ENCODE data around the gene EEF2KMT. TPM values are rescaled to one million over a fixed set of nuclear protein-coding genes. Genes with fewer than 3 reads are reported as not detected.
"Not testable (repeated sequence)": the region's sequence is repeated elsewhere in the genome, so short reads cannot be mapped to it uniquely, and the experiment has no call there.

EEF2KMT gene
- total and polyA plus RNA-seq, 2 of the 8 experiments (the other 6 are each of a cell fraction or from before 2014, with no cell fraction given): 35.8 to 37.0 TPM

DNA sequence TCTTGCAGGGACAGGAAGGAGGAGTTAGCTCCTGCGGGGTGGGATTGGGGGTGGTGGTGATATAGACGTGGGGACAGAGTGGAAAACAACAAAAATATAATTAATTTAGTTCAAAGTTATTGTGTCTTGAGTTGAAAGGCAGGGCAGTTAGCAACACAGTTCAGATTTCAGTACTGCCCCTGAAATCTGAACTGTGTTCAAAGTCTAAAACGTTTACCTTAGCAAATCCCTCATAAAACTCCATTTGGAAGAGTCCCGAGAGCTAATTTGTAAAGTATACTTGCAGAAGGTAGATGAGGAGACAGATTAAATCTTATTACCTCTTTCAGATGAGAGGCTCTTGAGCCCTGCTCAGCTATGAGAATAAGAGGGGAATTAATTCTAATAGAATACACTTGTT, 1.6 kb upstream of the EEF2KMT start:
- H3K4ac ChIP-seq (replicated peaks; ENCODE audit: insufficient read length, low read depth, low read length); H2BK5ac ChIP-seq (ENCODE audit: low read depth, low read length); H2AFZ ChIP-seq (ENCODE audit: low read length); H4K5ac ChIP-seq (ENCODE audit: insufficient read length, low read depth, low read length); H2BK120ac ChIP-seq (replicated peaks; ENCODE audit: low read depth, low read length); H3K36me3 ChIP-seq (ENCODE audit: control insufficient read depth in 2 of 4, insufficient read depth in 4 of 4, low read length in 3 of 4); H2BK15ac ChIP-seq (ENCODE audit: low read length); H4K8ac ChIP-seq (ENCODE audit: extremely low read depth, insufficient read depth, low read length); H2BK12ac ChIP-seq (ENCODE audit: low read depth, low read length); H3K9ac ChIP-seq (replicated peaks in 1 of 4; ENCODE audit: extremely low read depth in 1 of 4, low read depth in 3 of 4, low read length in 3 of 4); H3K27ac ChIP-seq (ENCODE audit: low read depth, low read length); H3K23ac ChIP-seq (ENCODE audit: insufficient read length); CTCF ChIA-PET (ENCODE audit: partially characterized antibody); H3K4me1 ChIP-seq (replicated peaks in 1 of 4; ENCODE audit: control insufficient read depth in 3 of 4, insufficient read depth in 4 of 4, low read length in 3 of 4); DNase-seq (ENCODE audit: low read depth in 1 of 2, low spot score in 2 of 2); H4K20me1 ChIP-seq (replicated peaks in 1 of 2; ENCODE audit: control insufficient read depth in 1 of 2, insufficient read depth in 2 of 2, low read length in 2 of 2); H3K14ac ChIP-seq (ENCODE audit: insufficient read length); H3K9me3 ChIP-seq (ENCODE audit: insufficient read depth in 2 of 2, low read depth in 1 of 2, low read length in 1 of 2); H4K91ac ChIP-seq (replicated peaks; ENCODE audit: insufficient read length, low read length); FAIRE-seq; H3K56ac ChIP-seq (replicated peaks; ENCODE audit: insufficient read length, low read depth, low read length); H2AK5ac ChIP-seq (ENCODE audit: low read depth, low read length); H3K23me2 ChIP-seq (ENCODE audit: low read depth, low read length); H3K18ac ChIP-seq (ENCODE audit: extremely low read depth, low read length); H3K79me2 ChIP-seq (ENCODE audit: control insufficient read depth in 1 of 2, insufficient read depth in 2 of 2, low read length in 2 of 2); H3K27me3 ChIP-seq (replicated peaks in 1 of 4; ENCODE audit: control insufficient read depth in 3 of 4, extremely low read depth in 1 of 4, insufficient read depth in 3 of 4, low read length in 3 of 4); H2BK20ac ChIP-seq (ENCODE audit: low read length); H3K79me1 ChIP-seq (ENCODE audit: low read depth, low read length): not testable (repeated sequence)
- POLR2A ChIA-PET (ENCODE audit: partially characterized antibody): interaction anchor here (1.6 kb wide), 1 partner anchor 35 kb away, joined by 4 read pairs; no protein-coding TSS in a partner anchor
- H3K4me3 ChIP-seq (ENCODE audit: extremely low read depth in 1 of 4, insufficient read depth in 2 of 4, low read depth in 3 of 4, low read length in 4 of 4): peak overlapping the region in 2 of 4 experiments; percentile 63 to 64; a peak in 2 of 8 replicates
- WGBS, 2 experiments (ENCODE audit: extremely low coverage in 1 of 2, insufficient coverage in 1 of 2, insufficient read length in 1 of 2, insufficient replicate concordance in 2 of 2, low coverage in 1 of 2, low lambda C conversion rate in 2 of 2, missing lambda C conversion rate in 1 of 2): 32% methylated on average over 4 of the region's 4 CpGs; no CpG with 5 or more reads in 1 of the 2 experiments
- peak overlapping the region; percentile 1 to 79; a peak in 1 of 4 replicates for H3K4me2 ChIP-seq (ENCODE audit: insufficient read depth in 1 of 2, low read depth in 2 of 2, low read length in 2 of 2)

All from H1 (cell line).